Stimulated activated CD8-positive, alpha-beta memory T cell treated with anti-CD3 and anti-CD28 coated beads, Interleukin-2, amount 100 ng/mL, for 1 hour (primary cell): ENCODE results near the gene ZNF575.
"Not testable (repeated sequence)": the region's sequence is repeated elsewhere in the genome, so short reads cannot be mapped to it uniquely, and the experiment has no call there.

ENCODE experiments used
- DNase-seq, 2 donors: peaks; one replicate each; pipeline ENCODE4 v3.0.0-alpha.2; 2020; ENCODE audit warnings: low read depth in 2 of 2

The ZNF575 gene

GRCh38 chr19:43544077-43544476 lies 11.1 kb downstream of the ZNF575 start:
- DNase-seq = no peak

GRCh38 chr19:43545276-43545675 lies 12.3 kb downstream of the ZNF575 start:
- no peak for DNase-seq

GRCh38 chr19:43545981-43546380 lies 13.0 kb downstream of the ZNF575 start:
- DNase-seq = no peak

DNA sequence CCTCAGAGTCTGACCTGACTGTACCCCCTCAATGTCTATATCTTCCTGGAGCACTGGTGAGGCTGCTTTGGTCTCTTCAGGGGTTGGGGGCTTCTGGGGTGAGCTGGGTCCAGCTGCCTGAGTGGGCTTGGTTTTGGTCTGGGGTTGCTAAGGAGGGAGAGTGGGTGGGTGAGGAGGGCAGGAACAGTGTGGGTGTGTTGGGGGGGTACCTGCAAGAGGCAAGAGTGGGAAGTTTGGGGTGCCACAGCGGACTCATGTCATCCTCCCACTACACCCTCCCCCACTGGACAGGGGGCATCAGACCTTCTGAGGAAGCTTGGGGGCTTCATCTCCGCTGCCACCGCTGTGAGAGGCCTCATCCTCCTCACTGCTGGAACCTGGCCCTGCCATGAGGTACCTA lies 13.6 kb downstream of the ZNF575 start:
- no peak for DNase-seq

- DNase-seq = not testable (repeated sequence)
Measured at GRCh38 chr19:43547926-43548325, 14.9 kb downstream of the ZNF575 start.

- no peak for DNase-seq
Measured at GRCh38 chr19:43548706-43549105, 15.7 kb downstream of the ZNF575 start.

GRCh38 chr19:43551399-43552197 lies 18.6 kb downstream of the ZNF575 start:
- no peak for DNase-seq

DNA sequence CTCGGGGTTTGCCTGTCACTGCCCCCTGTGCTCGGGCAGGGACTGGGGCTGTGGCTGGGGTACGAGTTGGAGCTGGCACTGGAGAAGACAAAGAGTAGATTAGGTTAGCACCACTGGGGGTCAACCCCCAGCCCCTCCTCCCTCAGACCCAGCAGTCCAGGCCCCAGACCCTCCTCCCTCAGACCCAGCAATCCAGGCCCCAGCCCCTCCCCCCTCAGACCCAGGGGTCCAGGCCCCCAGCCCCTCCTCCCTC lies 19.1 kb downstream of the ZNF575 start:
- no peak for DNase-seq

DNA sequence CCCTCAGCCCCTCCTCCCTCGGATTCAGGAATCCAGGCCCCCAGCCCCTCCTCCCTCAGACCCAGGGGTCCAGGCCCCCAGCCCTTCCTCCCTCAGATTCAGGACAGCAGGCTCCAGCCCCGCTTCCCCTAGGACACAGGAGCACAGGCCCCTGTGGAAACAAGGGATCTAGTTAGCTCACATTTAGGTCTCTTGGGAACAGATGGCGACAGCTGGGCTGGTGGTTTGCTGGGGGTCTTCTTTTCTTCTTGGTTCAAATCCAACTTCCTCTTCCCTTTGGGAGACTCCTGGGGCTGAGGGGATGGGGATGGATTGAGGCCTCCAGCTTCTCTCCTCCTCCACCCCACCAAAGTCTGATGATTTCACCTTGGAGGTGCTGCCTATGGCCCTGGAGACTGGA lies 19.6 kb downstream of the ZNF575 start:
- DNase-seq = no peak

GRCh38 chr19:43553656-43554055 lies 20.7 kb downstream of the ZNF575 start:
- DNase-seq = no peak

GRCh38 chr19:43554317-43554895 lies 21.4 kb downstream of the ZNF575 start:
- DNase-seq = no peak

DNA sequence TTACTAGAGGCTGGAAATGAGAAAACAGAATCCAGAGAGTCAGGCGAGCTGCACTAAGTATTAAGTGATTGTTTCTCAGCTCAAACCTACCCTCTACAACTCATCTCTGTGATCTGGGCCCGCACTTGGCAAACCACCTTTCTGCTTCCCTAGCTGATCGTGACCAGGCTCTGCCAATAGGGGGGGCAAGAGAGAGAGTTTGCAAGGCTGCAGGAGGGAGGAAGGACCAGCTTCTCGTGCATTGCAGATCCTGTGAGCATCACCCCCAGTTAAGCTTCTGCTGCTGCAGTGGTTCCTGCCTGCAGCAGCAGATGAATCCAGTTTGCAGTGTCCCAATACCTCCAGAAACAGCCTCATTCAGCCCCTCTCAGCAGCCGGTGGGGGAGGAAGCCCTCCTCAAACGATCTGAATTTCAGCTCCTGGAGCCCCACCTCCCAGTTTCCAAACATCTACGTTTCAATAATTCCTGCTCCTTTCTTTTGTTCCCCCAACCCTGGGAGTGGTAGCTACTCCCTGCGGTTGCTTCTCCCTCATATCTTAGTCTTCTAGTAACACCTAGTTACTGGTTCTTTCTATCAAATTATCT lies 22.3 kb downstream of the ZNF575 start:
- peak; percentile 62 to 69 for DNase-seq

- DNase-seq = no peak
Measured at GRCh38 chr19:43560687-43561086, 27.7 kb downstream of the ZNF575 start.

- no peak for DNase-seq
Measured at GRCh38 chr19:43561139-43561970, 28.4 kb downstream of the ZNF575 start.

DNA sequence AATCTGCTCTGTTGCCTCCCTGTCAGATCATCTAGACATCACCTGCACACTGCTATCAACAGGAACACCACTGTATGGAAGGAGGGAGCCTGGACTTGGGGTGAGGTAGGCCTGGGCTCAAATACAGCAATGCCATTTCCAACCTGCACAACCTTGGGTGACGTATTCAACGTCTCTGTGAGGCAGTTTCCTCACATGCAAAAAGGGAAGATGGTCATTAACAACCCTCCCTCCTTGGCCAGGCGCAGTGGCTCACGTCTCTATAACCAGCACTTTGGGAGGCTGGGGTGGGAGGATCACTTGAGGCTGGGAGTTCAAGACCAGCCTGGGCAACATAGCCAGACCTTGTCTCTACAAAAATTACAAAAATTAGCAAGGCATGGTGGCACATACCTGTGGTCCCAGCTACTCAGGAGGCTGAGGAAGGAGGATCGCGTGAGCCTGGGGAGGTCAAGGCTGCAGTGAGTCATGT lies 29.3 kb downstream of the ZNF575 start:
- DNase-seq = no peak

GRCh38 chr19:43562698-43563241 lies 29.8 kb downstream of the ZNF575 start:
- DNase-seq = peak; percentile 59 to 62

DNA sequence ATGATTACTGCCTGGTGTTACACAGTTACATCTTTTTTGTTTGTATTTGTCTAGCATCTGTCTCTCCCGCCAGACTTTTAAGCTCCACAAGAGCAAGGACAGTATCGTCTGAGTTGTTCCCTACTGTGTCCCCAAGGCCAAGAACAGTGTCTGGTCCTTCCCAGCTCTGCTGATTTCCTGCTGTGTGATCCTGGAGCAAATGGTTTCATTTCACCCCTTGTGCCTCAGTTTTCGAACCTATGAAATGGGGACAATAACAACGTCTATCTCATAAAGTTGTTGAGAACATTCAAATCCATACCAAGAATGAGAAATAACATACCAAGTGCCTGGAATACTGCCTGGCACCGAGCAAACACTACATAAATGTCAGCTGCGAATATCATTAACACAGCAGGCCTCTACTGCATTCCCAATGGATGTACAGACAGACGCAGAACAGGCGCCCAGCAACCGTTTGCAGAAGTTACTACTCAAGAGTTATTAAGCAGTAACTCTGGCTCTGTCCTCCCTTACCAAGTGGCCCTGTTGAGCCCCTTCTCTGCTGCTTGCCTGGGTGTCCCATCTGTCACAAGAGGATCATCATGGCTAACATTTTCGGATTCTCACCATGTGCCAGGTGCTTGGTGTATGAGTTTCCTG lies 30.9 kb downstream of the ZNF575 start:
- no peak for DNase-seq

DNA sequence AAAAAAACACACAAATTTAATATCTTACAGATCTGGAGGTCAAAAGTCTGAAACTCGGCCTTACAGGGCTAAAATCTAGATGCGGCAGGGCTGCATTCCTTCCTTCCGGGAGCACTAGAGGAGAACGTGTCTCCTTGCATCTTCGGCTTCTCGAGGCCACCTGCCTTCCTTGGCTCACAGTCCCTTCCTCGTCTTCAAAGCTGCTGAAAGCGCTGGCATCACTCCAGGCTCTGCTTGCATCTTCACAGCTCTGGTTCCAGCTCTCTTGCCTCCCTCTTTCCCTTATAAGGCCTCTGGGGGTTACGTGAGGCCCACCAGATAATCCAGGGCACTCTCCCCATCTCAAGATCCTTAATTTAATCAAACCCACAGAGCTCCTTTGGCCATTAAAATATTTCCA lies 31.8 kb downstream of the ZNF575 start:
- DNase-seq = no peak

- no peak for DNase-seq
Measured at GRCh38 chr19:43569657-43570056, 36.7 kb downstream of the ZNF575 start.

DNA sequence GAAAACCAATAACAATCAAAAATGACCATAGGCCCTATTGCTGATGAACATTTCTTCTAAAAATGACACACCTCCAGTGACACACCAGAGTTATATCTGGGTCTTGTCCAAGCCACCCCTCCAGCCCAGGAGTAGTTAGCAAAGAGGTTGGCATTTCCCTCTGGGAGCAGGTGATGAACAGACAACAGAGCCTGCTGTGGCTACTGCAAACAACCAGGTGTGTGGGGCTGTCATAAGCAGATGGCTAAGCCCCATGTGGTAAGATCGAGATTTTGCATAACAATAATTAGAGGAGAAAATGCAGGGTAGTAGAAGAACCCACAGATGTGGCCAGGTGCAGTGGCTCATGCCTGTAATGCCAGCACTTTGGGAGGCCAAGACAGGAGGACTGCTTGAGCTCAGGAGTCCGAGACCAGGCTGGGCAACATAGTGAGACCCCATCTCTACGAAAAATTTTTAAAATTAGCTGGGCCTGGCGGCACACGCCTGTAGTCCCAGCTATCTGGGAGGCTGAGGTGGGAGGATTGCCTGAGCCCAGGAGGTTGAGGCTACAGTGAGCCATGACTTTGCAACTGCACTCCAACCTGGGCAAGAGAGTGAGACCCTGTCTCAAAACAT lies 37.3 kb downstream of the ZNF575 start:
- no peak for DNase-seq

- DNase-seq = no peak
Measured at GRCh38 chr19:43572171-43572588, 39.2 kb downstream of the ZNF575 start.
